GM21723 (cell line): ENCODE results near the gene OR10A6.

ENCODE experiments used
- ATAC-seq: cut with Tn5 transposase; IDR thresholded peaks from one replicate; pipeline ENCODE4 v1.9.1; 2021; ENCODE audit warnings: mild to moderate bottlenecking, moderate library complexity; ENCODE audit not compliant: unreplicated experiment

OR10A6 gene

DNA sequence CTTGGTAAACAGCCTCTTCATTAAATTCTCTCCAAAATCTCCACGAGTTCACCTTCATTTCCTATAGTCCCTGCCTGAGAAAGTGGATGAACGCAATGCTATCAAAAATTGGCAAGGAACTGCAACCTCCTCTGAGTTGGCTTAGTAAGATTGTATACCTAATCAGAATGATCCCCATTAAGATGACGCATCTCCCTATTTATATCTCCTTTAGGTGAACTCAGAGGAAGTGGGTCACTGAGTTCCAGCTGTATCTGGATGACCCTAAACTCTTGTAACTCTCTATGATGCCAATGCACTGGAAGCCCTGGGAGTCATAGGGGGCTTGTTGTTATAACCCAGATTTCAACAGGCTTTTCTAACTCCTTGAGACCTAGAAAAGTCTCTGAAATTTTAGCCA, 48.2 kb downstream of the OR10A6 start:
- ATAC-seq = no peak
